HepG2 (cell line): Measurements from ENCODE around the gene OSBPL3. TPM values are rescaled to one million over a fixed set of nuclear protein-coding genes. Genes with fewer than 3 reads are reported as not detected.

Experiments
- ADNP ChIP-seq: sonication (generic); formaldehyde crosslinking; IDR thresholded peaks from 2 replicates; pipeline ENCODE4 v1.4.0; 2020; ENCODE audit warnings: missing genetic modification reagents
- ESRRA ChIP-seq: sonication (generic); formaldehyde crosslinking; IDR thresholded peaks from 2 replicates; pipeline ENCODE4 v1.5.1; 2020; ENCODE audit warnings: mild to moderate bottlenecking, low read depth, missing genetic modification reagents
- HMG20A ChIP-seq: IDR thresholded peaks from 2 replicates; pipeline ENCODE4 v1.6.1; 2016; ENCODE audit warnings: borderline replicate concordance
- NFYB ChIP-seq: sonication (generic); formaldehyde crosslinking; IDR thresholded peaks from 2 replicates; pipeline ENCODE4 v1.4.0; 2020; ENCODE audit warnings: missing genetic modification reagents
- PAWR ChIP-seq: sonication (generic); formaldehyde crosslinking; IDR thresholded peaks from 2 replicates; pipeline ENCODE4 v1.4.0; 2020; ENCODE audit warnings: missing genetic modification reagents, mild to moderate bottlenecking, borderline replicate concordance
- POLR2AphosphoS5 ChIP-seq: IDR thresholded peaks from 2 replicates; pipeline ENCODE4 v1.6.1; 2012; ENCODE audit warnings: low read depth, low read length
- RXRB ChIP-seq: IDR thresholded peaks from 2 replicates; pipeline ENCODE4 v1.6.1; 2016; ENCODE audit warnings: borderline replicate concordance, missing genetic modification reagents, missing compliant biosample characterization
- SKI ChIP-seq: fragments of 450-650 bp; IDR thresholded peaks from one replicate; pipeline ENCODE4 v1.6.1; 2018; ENCODE audit warnings: mild to moderate bottlenecking; ENCODE audit not compliant: partially characterized antibody
- TCF7 ChIP-seq: sonication (generic); IDR thresholded peaks from 2 replicates; pipeline ENCODE4 v1.6.1; 2016; ENCODE audit warnings: antibody characterized with exemption, low read depth
- ZNF143 ChIP-seq: sonication (generic); formaldehyde crosslinking; IDR thresholded peaks from 2 replicates; pipeline ENCODE4 v1.4.0; 2020; ENCODE audit warnings: missing genetic modification reagents
- ZNF441 ChIP-seq: sonication (generic); formaldehyde crosslinking; IDR thresholded peaks from 2 replicates; pipeline ENCODE4 v1.7.0; 2021; ENCODE audit warnings: missing genetic modification reagents, borderline replicate concordance
- polyA plus RNA-seq, 8 experiments: library from polyadenylated mRNA; depleted of rRNA in 3 of 8; stranded (reverse) in 7 of 8; unstranded in 1 of 8; fragments of >200 nt; fragmentation: Illumina TruSeq in 4 of 8; extraction: Trizol in 4 of 8; gene quantifications; 2 replicates each; pipeline versions ENCODE4 v1.2.1 to v1.2.3, GENCODE V29; 2011 to 2016; ENCODE audit warnings: low read depth in 4 of 8, missing spikeins in 1 of 8, mixed read lengths in 1 of 8; ENCODE audit not compliant: insufficient read depth in 1 of 8
- total RNA-seq, 5 experiments: library from RNA; depleted of rRNA; stranded (reverse); fragments of >200 nt; fragmentation: Illumina TruSeq; extraction: Trizol; gene quantifications; 2 replicates each; pipeline ENCODE4 v1.2.3, GENCODE V29; 2016; ENCODE audit warnings: low read depth in 1 of 5
- TF ChIP-seq, protein P1 (sequence below): sonication (generic); formaldehyde crosslinking; IDR thresholded peaks from 2 replicates; pipeline ENCODE4 v1.4.0; 2020; ENCODE audit warnings: missing genetic modification reagents, borderline replicate concordance
- TF ChIP-seq, protein P2 (sequence below): fragments of 450-650 bp; IDR thresholded peaks from 2 replicates; pipeline ENCODE4 v1.6.1; 2016
- TF ChIP-seq, protein P3 (sequence below): IDR thresholded peaks from 2 replicates; pipeline ENCODE4 v1.6.1; 2016; ENCODE audit warnings: control low read depth
- TF ChIP-seq, protein P4 (sequence below): sonication (generic); formaldehyde crosslinking; IDR thresholded peaks from 2 replicates; pipeline ENCODE4 v1.4.0; 2020; ENCODE audit warnings: missing genetic modification reagents
- TF ChIP-seq, protein P5 (sequence below): sonication (generic); formaldehyde crosslinking; IDR thresholded peaks from 2 replicates; pipeline ENCODE4 v1.4.0; 2020; ENCODE audit warnings: missing genetic modification reagents, low read depth, mild to moderate bottlenecking, borderline replicate concordance
- TF ChIP-seq, protein P6 (sequence below): sonication (generic); formaldehyde crosslinking; IDR thresholded peaks from 2 replicates; pipeline ENCODE4 v1.5.1; 2020; ENCODE audit warnings: missing genetic modification reagents, mild to moderate bottlenecking, borderline replicate concordance

OSBPL3 gene
- total and polyA plus RNA-seq, 2 of the 13 experiments (the other 11 are each of a cell fraction or from before 2014, with no cell fraction given): 8.8 to 28.9 TPM

DNA sequence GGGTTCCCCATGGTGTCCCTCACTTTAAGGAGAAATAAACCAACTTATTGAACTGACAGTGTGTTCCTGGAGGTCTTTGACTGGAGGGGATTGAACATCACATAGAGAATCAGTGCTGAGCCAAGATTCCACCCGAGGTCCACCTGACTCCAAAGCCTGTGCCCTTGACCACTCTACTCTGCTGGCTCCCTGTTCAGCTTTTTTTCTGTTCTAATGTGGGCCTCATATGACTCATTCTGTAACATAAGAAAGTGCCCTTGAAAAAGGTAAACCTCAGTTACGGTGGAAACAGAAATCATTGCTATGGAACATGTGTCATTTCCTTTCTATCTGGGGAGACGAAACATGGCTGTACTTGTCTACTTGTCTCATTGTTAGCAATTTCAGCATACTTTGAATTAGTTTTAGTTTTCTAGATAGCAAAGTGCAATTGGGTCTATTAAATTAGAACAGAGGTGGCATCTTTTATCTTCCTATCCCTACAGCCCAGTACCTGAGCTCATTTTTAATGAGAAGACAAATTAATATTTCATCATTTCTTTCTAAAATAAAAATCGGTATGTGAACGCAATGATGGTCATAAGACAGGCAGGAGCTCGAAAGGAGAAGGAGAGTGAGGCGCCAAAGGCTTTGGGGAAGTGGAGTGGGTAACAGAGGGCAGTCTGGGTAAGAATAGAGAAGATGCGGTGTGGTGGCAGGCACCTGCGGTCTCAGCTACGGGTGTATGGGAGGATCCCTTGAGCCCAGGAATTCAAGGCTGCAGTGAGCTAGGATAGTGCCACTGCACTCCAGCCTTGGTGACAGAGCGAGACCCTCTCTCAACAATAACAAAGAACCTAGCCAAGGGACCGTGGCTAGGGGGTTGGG, 224.2 kb downstream of the OSBPL3 start (continued):
- TF ChIP-seq, protein P1, sequence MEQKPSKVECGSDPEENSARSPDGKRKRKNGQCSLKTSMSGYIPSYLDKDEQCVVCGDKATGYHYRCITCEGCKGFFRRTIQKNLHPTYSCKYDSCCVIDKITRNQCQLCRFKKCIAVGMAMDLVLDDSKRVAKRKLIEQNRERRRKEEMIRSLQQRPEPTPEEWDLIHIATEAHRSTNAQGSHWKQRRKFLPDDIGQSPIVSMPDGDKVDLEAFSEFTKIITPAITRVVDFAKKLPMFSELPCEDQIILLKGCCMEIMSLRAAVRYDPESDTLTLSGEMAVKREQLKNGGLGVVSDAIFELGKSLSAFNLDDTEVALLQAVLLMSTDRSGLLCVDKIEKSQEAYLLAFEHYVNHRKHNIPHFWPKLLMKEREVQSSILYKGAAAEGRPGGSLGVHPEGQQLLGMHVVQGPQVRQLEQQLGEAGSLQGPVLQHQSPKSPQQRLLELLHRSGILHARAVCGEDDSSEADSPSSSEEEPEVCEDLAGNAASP (CRISPR knock-in tag): no peak
- TF ChIP-seq POLR2AphosphoS5 (no peak), HMG20A (CRISPR knock-in tag) (peak; percentile 61; the same call in 1 of the 2 replicates), NFYB (CRISPR knock-in tag) (no peak), ZNF441 (no peak), ADNP (CRISPR knock-in tag) (no peak), PAWR (no peak), ZNF143 (CRISPR knock-in tag) (no peak), ESRRA (CRISPR knock-in tag) (no peak), RXRB (CRISPR knock-in tag) (0 out of 2 replicates have a peak, but pooled peaks have one; percentile 22), SKI (no peak), TCF7 (no peak)
- TF ChIP-seq, protein P2, sequence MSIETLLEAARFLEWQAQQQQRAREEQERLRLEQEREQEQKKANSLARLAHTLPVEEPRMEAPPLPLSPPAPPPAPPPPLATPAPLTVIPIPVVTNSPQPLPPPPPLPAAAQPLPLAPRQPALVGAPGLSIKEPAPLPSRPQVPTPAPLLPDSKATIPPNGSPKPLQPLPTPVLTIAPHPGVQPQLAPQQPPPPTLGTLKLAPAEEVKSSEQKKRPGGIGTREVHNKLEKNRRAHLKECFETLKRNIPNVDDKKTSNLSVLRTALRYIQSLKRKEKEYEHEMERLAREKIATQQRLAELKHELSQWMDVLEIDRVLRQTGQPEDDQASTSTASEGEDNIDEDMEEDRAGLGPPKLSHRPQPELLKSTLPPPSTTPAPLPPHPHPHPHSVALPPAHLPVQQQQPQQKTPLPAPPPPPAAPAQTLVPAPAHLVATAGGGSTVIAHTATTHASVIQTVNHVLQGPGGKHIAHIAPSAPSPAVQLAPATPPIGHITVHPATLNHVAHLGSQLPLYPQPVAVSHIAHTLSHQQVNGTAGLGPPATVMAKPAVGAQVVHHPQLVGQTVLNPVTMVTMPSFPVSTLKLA: 0 out of 2 replicates have a peak, but pooled peaks have one; percentile 6
- TF ChIP-seq, protein P3, sequence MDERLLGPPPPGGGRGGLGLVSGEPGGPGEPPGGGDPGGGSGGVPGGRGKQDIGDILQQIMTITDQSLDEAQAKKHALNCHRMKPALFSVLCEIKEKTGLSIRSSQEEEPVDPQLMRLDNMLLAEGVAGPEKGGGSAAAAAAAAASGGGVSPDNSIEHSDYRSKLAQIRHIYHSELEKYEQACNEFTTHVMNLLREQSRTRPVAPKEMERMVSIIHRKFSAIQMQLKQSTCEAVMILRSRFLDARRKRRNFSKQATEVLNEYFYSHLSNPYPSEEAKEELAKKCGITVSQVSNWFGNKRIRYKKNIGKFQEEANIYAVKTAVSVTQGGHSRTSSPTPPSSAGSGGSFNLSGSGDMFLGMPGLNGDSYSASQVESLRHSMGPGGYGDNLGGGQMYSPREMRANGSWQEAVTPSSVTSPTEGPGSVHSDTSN: no peak
- TF ChIP-seq, protein P4, sequence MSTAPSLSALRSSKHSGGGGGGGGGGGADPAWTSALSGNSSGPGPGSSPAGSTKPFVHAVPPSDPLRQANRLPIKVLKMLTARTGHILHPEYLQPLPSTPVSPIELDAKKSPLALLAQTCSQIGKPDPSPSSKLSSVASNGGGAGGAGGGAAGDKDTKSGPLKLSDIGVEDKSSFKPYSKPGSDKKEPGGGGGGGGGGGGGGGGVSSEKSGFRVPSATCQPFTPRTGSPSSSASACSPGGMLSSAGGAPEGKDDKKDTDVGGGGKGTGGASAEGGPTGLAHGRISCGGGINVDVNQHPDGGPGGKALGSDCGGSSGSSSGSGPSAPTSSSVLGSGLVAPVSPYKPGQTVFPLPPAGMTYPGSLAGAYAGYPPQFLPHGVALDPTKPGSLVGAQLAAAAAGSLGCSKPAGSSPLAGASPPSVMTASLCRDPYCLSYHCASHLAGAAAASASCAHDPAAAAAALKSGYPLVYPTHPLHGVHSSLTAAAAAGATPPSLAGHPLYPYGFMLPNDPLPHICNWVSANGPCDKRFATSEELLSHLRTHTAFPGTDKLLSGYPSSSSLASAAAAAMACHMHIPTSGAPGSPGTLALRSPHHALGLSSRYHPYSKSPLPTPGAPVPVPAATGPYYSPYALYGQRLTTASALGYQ (CRISPR knock-in tag): no peak
- TF ChIP-seq, protein P5, sequence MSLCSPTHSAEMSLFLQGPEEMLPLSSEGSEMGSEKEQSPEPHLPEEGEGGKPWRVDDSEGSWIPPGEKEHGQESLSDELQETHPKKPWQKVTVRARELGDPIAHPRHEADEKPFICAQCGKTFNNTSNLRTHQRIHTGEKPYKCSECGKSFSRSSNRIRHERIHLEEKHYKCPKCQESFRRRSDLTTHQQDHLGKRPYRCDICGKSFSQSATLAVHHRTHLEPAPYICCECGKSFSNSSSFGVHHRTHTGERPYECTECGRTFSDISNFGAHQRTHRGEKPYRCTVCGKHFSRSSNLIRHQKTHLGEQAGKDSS (CRISPR knock-in tag): no peak
- TF ChIP-seq, protein P6, sequence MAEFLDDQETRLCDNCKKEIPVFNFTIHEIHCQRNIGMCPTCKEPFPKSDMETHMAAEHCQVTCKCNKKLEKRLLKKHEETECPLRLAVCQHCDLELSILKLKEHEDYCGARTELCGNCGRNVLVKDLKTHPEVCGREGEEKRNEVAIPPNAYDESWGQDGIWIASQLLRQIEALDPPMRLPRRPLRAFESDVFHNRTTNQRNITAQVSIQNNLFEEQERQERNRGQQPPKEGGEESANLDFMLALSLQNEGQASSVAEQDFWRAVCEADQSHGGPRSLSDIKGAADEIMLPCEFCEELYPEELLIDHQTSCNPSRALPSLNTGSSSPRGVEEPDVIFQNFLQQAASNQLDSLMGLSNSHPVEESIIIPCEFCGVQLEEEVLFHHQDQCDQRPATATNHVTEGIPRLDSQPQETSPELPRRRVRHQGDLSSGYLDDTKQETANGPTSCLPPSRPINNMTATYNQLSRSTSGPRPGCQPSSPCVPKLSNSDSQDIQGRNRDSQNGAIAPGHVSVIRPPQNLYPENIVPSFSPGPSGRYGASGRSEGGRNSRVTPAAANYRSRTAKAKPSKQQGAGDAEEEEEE (CRISPR knock-in tag): no peak
